ENCODE measurements around the gene ATXN7L1.

The ATXN7L1 gene

GRCh38 chr7:105567821-105568220 is 308.6 kb downstream of the ATXN7L1 start:
- no peak for DNase-seq

- no peak for DNase-seq
Measured at GRCh38 chr7:105567024-105567423, 309.4 kb downstream of the ATXN7L1 start.

GRCh38 chr7:105565190-105565589 is 311.2 kb downstream of the ATXN7L1 start:
- no peak for DNase-seq

DNA sequence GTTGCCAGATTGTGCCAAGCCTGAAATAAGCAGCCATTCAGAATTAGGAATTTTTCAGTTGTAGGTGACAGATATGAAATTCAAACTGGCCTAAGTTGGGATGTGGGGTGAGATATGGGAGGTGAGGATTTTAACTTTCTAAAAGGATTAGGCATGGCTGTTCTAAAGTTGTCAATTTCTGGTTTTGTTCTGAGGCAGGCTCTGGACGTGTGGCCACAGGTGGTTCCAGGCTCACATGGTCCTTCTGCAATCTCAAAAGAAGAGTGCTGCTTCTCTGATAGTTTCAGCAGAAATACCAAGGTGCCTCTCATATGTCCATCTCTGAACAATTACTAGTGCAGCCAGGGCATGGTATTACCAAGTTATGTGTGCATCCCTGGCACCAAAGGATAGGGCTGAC is 316.5 kb downstream of the ATXN7L1 start:
- no peak for DNase-seq
